Coronary artery (tissue), 2 donors: ENCODE results near the gene IMMP2L.
"Not testable (repeated sequence)": the region's sequence is repeated elsewhere in the genome, so short reads cannot be mapped to it uniquely, and the experiment has no call there.

Experiments
- DNase-seq: peaks from one replicate; pipeline ENCODE4 v3.0.0-alpha.2; 2017; ENCODE audit warnings: low spot score
- H3K27ac ChIP-seq, 2 donors: fragments of 200-600 bp; sonication (generic); one replicate each; pipeline ENCODE4 v1.5.1; 2016 to 2019
- H3K4me3 ChIP-seq: fragments of 200-600 bp; sonication (generic); 2 replicates; pipeline ENCODE4 v1.5.1; 2016; ENCODE audit warnings: mild to moderate bottlenecking, moderate library complexity
- TF ChIP-seq, protein P1 (sequence below): fragments of 200-600 bp; sonication (generic); IDR thresholded peaks from one replicate; pipeline ENCODE4 v1.5.1; 2019; ENCODE audit warnings: antibody characterized with exemption

The IMMP2L gene

DNA sequence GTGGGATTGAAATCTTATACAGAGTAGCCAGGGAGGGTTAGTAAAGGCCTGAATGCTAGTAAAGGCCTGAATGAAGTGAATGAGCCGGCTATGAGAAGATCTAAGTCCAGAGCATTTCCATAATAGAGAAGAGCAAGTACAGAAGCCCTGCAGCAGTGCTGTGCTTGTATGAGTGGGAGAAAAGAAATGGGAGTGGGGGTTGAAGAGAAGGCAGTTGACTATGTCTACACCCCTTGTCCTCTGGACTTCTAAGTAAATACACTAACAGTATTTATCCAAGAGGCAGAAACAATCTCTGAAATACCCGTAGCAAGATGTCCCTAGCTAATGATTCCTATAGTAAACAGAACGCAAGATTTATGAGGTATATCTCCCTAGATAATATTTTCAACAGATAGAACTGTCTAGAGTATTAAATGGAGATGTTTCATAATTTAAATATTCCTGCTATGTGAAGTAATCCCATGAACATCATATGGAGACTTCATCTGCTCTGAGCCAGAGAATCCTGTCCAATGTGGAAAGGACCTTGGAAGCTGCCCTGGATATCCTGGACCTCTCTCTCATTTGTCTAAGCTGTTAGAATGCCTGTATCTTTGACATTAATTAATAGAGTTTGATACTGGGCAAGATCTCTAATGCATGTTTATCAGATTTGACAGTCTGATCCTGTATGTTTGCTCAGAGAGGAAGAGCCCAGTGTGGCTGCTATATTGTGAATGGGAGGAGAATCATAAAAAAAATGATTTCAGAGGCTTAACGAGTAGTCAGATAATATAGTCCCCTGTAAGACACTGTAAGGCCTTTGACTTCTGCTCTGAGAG lies 299.8 kb downstream of the IMMP2L start:
- TF ChIP-seq, protein P1, sequence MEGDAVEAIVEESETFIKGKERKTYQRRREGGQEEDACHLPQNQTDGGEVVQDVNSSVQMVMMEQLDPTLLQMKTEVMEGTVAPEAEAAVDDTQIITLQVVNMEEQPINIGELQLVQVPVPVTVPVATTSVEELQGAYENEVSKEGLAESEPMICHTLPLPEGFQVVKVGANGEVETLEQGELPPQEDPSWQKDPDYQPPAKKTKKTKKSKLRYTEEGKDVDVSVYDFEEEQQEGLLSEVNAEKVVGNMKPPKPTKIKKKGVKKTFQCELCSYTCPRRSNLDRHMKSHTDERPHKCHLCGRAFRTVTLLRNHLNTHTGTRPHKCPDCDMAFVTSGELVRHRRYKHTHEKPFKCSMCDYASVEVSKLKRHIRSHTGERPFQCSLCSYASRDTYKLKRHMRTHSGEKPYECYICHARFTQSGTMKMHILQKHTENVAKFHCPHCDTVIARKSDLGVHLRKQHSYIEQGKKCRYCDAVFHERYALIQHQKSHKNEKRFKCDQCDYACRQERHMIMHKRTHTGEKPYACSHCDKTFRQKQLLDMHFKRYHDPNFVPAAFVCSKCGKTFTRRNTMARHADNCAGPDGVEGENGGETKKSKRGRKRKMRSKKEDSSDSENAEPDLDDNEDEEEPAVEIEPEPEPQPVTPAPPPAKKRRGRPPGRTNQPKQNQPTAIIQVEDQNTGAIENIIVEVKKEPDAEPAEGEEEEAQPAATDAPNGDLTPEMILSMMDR, result no peak
- no peak overlapping the region for H3K4me3 ChIP-seq
- no peak overlapping the region for H3K27ac ChIP-seq
- no peak for DNase-seq

DNA sequence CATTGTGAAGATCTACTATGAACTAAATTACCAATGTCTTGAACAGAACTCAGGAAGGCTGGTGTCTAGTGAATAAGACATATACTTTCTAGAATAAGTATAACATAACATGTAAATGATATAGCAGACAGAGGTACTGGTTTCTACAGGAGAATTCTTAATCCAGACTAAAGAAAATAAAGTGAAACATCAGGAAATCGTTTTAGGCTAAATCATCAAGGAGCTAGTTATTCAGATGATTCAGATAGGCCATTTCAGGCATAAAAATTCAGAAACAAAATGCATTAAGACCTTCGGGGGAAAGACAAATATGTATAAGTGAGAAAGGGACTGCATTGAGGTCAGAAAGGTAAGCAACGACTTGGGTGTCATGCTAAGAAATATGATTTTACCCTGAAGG lies 300.8 kb downstream of the IMMP2L start:
- Histone ChIP-seq H3K27ac (no peak overlapping the region), H3K4me3 (no peak overlapping the region)
- no peak for DNase-seq
- TF ChIP-seq, protein P1, result no peak

DNA sequence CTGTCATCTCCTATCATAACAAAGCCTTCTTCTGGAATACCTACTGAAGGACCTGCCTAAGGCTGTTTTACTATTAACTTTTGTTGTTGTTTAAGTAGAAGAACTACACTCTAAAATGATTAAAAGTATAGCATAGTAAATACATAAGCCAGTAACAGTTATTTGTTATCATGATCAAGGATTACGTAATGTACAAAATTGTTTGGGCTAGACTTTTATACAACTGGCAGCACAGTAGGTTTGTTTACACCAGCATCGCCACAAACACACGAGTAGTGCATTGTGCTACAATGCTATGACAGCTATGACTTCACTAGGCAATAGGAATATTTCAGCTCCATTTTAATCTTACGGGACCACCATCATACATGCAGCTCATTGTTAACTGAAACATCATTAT lies 302.3 kb downstream of the IMMP2L start:
- no peak overlapping the region for H3K4me3 ChIP-seq
- no peak for DNase-seq
- H3K27ac ChIP-seq, result no peak overlapping the region
- TF ChIP-seq, protein P1, result no peak

DNA sequence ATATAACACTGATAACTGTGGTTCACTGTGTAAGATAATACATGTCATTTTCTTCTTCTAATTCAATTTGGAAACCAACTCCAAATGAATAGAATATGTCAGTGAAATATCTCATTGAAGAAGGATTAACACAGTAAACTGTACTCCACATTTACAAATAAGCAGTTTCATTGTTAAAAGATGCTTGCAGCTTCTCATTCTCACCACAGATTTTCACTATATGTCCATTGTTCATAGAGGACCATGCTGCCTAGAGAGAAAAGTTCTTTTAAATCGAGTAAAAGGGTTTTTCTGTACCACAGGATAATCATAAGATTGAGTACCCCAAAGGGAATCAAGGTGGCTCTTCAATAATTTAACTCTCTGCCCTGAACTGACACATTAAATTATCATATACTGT lies 305.9 kb downstream of the IMMP2L start:
- DNase-seq, result no peak
- TF ChIP-seq, protein P1, result no peak
- no peak overlapping the region for H3K4me3 ChIP-seq
- no peak overlapping the region for H3K27ac ChIP-seq

DNA sequence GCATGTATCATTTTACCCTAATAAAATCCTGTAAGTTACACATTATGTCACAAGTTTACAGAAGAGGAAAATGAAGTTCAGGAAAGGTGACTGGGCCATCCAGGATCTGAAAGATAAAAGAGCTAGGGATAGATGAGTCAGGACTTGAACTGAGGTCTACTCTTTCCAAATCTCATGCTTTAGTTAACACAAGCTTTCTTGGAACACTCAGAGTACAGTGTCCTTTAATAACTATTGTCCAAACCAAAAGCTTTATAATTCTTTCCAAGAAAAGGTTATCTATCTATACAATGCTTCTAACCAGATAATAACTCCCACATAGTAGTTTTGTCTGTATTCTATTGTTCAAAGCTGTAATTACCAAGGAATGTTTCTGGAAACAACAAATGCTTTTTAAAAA lies 306.7 kb downstream of the IMMP2L start:
- Histone ChIP-seq H3K4me3 (no peak overlapping the region), H3K27ac (no peak overlapping the region)
- TF ChIP-seq, protein P1, result no peak
- DNase-seq, result no peak

DNA sequence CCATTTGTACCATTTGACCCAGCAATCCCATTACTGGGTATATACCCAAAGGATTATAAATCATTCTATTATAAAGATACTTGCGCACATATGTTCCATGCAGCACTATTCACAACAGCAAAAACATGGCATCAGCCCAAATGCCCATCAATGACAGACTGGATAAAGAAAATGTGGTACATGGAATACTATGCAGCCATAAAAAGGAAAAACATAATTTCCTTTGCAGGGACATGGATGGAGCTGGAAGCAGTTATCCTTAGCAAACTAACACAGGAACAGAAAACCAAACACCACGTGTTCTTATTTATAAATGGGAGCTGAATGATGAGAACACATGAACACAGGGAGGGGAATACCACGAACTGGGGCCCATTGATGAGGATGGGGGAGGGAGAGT lies 310.9 kb downstream of the IMMP2L start:
- not testable (repeated sequence) for H3K27ac ChIP-seq, H3K4me3 ChIP-seq, DNase-seq

DNA sequence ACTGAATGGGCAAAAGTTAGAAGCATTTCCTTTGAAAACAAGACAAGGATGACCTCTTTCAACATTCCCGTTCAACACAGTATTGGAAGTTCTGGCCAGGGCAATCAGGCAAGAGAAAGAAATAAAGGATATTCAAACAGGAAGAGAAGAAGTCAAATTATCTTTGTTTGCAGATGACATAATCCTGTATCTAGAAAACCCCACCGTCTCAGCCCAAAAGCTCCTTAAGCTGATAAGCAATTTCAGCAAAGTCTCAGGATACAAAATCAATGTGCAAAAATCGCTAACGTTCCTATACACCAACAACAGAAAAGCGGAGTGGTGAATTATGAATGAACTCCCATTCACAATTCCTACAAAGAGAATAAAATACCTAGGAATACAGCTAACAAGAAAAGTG lies 312.5 kb downstream of the IMMP2L start:
- H3K27ac ChIP-seq, H3K4me3 ChIP-seq, DNase-seq: not testable (repeated sequence)

DNA sequence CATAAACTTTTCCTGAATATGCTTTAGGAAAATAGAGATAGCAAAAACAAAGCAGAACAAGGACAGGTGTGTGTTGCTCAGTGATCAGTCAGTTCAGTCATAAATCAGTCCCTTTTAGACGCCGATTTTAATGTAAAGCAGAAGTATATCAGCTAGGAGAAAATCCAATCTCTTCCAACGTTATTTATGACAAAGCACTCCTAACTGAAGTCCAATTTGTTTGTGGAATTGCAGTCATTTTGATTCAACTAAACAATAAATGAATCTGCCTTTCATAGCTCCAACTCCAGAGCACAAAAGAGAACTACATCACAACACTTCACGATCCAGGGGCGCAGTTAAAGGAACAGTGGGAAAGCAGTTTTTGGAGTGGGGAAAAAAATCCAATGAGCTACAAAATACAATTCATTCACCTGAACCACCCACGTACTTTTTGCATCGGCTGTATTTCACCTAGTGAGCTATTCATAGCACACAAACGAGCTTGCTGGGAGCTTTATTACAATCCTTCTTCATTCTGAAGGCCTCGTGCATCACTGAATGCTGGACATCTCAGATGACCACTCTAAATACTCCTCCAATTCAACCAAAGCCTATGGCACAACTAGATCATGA lies 320.0 kb downstream of the IMMP2L start:
- TF ChIP-seq, protein P1, result no peak
- Histone ChIP-seq H3K27ac (no peak overlapping the region), H3K4me3 (no peak overlapping the region)
- DNase-seq, result no peak
